Gastrocnemius medialis (tissue), 4 donors: Measurements from ENCODE around the gene SYT9. TPM values are rescaled to one million over a fixed set of nuclear protein-coding genes. Genes with fewer than 3 reads are reported as not detected.

Experiments
- ATAC-seq, 2 donors: fragments of 150-250 bp; one replicate each; pipeline ENCODE4 v1.9.1; 2016
- DNase-seq, 2 donors: peaks; one replicate each; pipeline ENCODE4 v3.0.0-alpha.2; 2019
- H3K27ac ChIP-seq, 4 donors: fragments of 200-600 bp; sonication (generic); 1 replicate in 1 of 4; 2 replicates in 3 of 4; pipeline ENCODE4 v1.5.1; 2016 to 2018; ENCODE audit warnings: mild to moderate bottlenecking in 2 of 4, moderate library complexity in 1 of 4
- H3K27me3 ChIP-seq, 3 donors: fragments of 200-600 bp; sonication (generic) in 2 of 3; 1 replicate in 1 of 3; 2 replicates in 2 of 3; pipeline versions ENCODE4 v1.5.1 to v1.6.0; 2016 to 2019; ENCODE audit warnings: mild to moderate bottlenecking in 1 of 3, moderate library complexity in 1 of 3
- H3K36me3 ChIP-seq, 2 donors: fragments of 200-600 bp; sonication (generic) in 1 of 2; one replicate each; pipeline ENCODE4 v1.5.1; 2017 to 2018
- H3K4me1 ChIP-seq, 2 donors: fragments of 200-600 bp; sonication (generic) in 1 of 2; one replicate each; pipeline ENCODE4 v1.5.1; 2016 to 2017; ENCODE audit warnings: mild to moderate bottlenecking in 2 of 2
- H3K4me3 ChIP-seq, 4 donors: fragments of 200-600 bp; sonication (generic) in 3 of 4; 1 replicate in 1 of 4; 2 replicates in 3 of 4; pipeline ENCODE4 v1.5.1; 2016 to 2019; ENCODE audit warnings: mild to moderate bottlenecking in 2 of 4
- H3K9me3 ChIP-seq, 3 donors: fragments of 200-600 bp; sonication (generic) in 2 of 3; 1 replicate in 1 of 3; 2 replicates in 2 of 3; pipeline ENCODE4 v1.5.1; 2016 to 2019
- POLR2A ChIP-seq, 2 donors: fragments of 450-650 bp; IDR thresholded peaks; one replicate each; pipeline ENCODE4 v1.6.1; 2017; ENCODE audit warnings: antibody characterized with exemption in 2 of 2, mild to moderate bottlenecking in 2 of 2, moderate library complexity in 2 of 2
- in situ Hi-C, 4 donors: fragments of 200-750 bp; cut with MboI; loops; one replicate each; pipeline versions ENCODE4 v1.15.0 to v1.8.0; 2017; ENCODE audit warnings: low sequenced_read_pairs in 4 of 4
- intact Hi-C: fragments of 100-400 bp; cut with DNase I; formaldehyde crosslinking; loops from one replicate; pipeline ENCODE4 v1.15.1; 2023; ENCODE audit warnings: low total_unique reads
- total RNA-seq, 4 donors: library from RNA; depleted of rRNA; stranded (reverse); fragments of >200 nt; gene quantifications; one replicate each; pipeline versions ENCODE4 v1.1.0 to v1.2.3, GENCODE V29; 2016
- TF ChIP-seq, protein P1 (sequence below), 5 experiments: fragments of 450-650 bp in 3 of 5; fragments of 200-600 bp in 2 of 5; sonication (generic) in 2 of 5; IDR thresholded peaks in 4 of 5; conservative IDR thresholded peaks in 1 of 5; 1 replicate in 4 of 5; 2 replicates in 1 of 5; pipeline ENCODE4 v1.5.1; 2016 to 2019; ENCODE audit warnings: antibody characterized with exemption in 5 of 5, mild to moderate bottlenecking in 3 of 5, moderate library complexity in 3 of 5

The SYT9 gene
- total RNA-seq, 4 donors from 2014 or later = 0.09 TPM; not detected in 3

DNA sequence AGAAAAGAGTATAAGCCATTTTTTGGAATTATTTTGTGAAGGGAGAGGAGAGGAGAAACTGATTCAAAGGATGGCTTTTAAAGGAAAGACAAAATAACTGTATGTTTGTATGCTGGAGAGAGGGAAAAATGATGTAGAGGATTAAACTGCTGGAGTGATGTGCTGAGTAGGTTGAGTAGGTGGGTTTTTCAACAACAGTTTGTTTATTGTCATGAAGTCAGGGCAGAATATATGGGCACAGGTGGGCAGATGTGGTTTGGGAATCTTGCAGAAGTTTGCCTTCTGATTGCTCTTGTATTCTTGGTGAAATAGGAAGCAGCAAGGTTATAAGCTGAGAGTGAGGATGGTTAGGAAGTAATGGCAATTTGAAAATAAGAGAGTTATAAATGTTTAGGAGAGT, 12.1 kb downstream of the SYT9 start:
- H3K36me3 ChIP-seq = no peaks in the 10 kb centered on the region
- in situ Hi-C loops = no loop called here
- ATAC-seq = no peak
- H3K27me3 ChIP-seq = no peaks in the 10 kb centered on the region
- no peaks in the 10 kb centered on the region for H3K9me3 ChIP-seq
- DNase-seq = no peak
- TF ChIP-seq POLR2A (IDR thresholded peaks at IDR 0.05) = no peak
- TF ChIP-seq, protein P1, sequence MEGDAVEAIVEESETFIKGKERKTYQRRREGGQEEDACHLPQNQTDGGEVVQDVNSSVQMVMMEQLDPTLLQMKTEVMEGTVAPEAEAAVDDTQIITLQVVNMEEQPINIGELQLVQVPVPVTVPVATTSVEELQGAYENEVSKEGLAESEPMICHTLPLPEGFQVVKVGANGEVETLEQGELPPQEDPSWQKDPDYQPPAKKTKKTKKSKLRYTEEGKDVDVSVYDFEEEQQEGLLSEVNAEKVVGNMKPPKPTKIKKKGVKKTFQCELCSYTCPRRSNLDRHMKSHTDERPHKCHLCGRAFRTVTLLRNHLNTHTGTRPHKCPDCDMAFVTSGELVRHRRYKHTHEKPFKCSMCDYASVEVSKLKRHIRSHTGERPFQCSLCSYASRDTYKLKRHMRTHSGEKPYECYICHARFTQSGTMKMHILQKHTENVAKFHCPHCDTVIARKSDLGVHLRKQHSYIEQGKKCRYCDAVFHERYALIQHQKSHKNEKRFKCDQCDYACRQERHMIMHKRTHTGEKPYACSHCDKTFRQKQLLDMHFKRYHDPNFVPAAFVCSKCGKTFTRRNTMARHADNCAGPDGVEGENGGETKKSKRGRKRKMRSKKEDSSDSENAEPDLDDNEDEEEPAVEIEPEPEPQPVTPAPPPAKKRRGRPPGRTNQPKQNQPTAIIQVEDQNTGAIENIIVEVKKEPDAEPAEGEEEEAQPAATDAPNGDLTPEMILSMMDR (IDR thresholded peaks at IDR 0.05 in 4 of 5, conservative IDR thresholded peaks at IDR 0.05 in 1 of 5) = no peak
- intact Hi-C loops = no loop called here
- H3K4me3 ChIP-seq = no peak overlapping the region
- H3K4me1 ChIP-seq = no peaks in the 10 kb centered on the region
- no peak overlapping the region for H3K27ac ChIP-seq

DNA sequence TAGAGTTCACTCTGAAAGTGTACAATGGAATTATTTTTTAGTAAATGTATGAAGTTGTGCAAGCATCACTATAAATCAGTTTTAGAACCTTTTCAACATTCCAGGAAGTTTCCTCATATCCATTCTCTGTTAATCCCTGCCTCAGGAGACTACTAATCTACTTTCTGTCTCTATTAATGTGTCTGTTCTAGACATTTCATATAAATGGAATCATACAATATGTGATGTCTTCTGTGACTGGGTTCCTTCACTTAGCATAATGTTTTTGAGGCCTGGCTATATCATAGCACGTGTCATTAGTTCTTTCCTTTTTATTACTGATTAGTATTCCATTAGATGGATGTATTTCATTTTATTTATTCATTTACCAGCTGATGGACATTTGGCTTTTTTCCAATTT, 17.1 kb downstream of the SYT9 start:
- no peak for ATAC-seq
- no peak overlapping the region for H3K4me3 ChIP-seq
- intact Hi-C loops = no loop called here
- no peaks in the 10 kb centered on the region for H3K9me3 ChIP-seq
- H3K36me3 ChIP-seq = no peaks in the 10 kb centered on the region
- H3K27me3 ChIP-seq = no peaks in the 10 kb centered on the region
- no peak for DNase-seq
- TF ChIP-seq, protein P1 (IDR thresholded peaks at IDR 0.05 in 4 of 5, conservative IDR thresholded peaks at IDR 0.05 in 1 of 5) = no peak
- no peak for TF ChIP-seq POLR2A (IDR thresholded peaks at IDR 0.05)
- in situ Hi-C loops = no loop called here
- H3K27ac ChIP-seq = no peak overlapping the region
- no peaks in the 10 kb centered on the region for H3K4me1 ChIP-seq

DNA sequence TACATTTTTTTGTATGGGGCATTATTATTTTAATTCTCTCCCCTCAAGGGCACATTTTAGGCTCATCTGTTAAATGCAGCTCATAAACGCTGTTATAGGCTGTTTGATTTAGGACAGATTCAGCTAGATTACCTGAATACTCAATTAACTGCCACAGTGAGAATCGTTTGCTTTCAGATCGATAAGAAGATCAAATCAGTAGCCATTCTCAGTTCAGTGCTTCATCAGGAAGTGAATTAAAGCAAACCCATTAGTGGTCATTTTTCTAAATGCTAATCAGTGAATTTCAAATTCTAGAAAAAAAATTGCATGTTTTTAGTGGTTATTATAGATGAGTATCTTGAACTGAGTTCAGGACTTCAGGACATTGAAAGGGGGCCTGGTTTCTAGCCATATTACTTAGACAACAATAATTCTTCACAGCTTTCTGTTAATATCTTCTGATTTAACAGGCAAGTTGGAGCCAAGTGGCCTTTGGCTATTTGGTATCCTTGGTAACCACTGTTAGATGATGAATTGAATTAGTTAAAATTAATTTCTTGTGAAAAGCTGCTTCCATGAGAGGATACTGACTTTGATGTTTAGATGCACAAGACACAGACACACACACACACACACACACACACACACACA, 18.6 kb downstream of the SYT9 start:
- no peak overlapping the region for H3K4me3 ChIP-seq
- intact Hi-C loops (loop anchor here (10.0 kb wide), 1 partner anchor 456 kb away; no protein-coding TSS in a partner anchor), in situ Hi-C loops (no loop called here)
- no peaks in the 10 kb centered on the region for H3K27me3 ChIP-seq
- DNase-seq (no peak), ATAC-seq (no peak)
- no peaks in the 10 kb centered on the region for H3K4me1 ChIP-seq
- no peaks in the 10 kb centered on the region for H3K9me3 ChIP-seq
- no peaks in the 10 kb centered on the region for H3K36me3 ChIP-seq
- no peak overlapping the region for H3K27ac ChIP-seq
- TF ChIP-seq, protein P1 (IDR thresholded peaks at IDR 0.05 in 4 of 5, conservative IDR thresholded peaks at IDR 0.05 in 1 of 5) = no peak
- no peak for TF ChIP-seq POLR2A (IDR thresholded peaks at IDR 0.05)

DNA sequence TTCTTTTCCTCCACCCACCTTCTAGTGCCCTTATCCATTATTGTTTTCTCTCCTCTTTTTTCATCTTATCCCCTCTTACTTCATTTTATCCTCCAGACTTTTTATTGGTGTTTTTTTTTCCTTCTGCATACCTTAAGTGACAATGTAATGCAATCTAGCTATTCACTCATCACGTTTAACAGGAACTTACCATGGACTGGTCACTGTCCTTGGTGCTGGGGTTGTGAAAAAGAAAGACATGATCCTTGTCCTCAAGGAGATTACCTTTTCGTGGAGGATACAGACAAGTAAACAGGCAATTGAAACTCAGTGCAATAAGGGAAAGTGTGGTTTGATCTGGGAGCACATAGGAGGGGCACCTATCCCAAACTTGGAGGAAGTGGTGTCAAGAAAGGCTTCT, 20.7 kb downstream of the SYT9 start:
- Histone ChIP-seq H3K9me3 (no peaks in the 10 kb centered on the region), H3K27me3 (no peaks in the 10 kb centered on the region), H3K4me3 (no peak overlapping the region), H3K36me3 (no peaks in the 10 kb centered on the region), H3K27ac (no peak overlapping the region), H3K4me1 (no peaks in the 10 kb centered on the region)
- DNase-seq (no peak), ATAC-seq (no peak)
- in situ Hi-C loops = no loop called here
- intact Hi-C loops = loop anchor here (10.0 kb wide), 1 partner anchor 458 kb away; no protein-coding TSS in a partner anchor
- TF ChIP-seq POLR2A (IDR thresholded peaks at IDR 0.05) = no peak
- TF ChIP-seq, protein P1 (IDR thresholded peaks at IDR 0.05 in 4 of 5, conservative IDR thresholded peaks at IDR 0.05 in 1 of 5) = no peak
